Neural progenitor cell (in vitro differentiated cells): ENCODE results near the gene GNG12. TPM values are rescaled to one million over a fixed set of nuclear protein-coding genes. Genes with fewer than 3 reads are reported as not detected.

ENCODE experiments used
- DNase-seq: peaks from one replicate; pipeline ENCODE4 v3.0.0-alpha.2; 2016; ENCODE audit warnings: low spot score
- H2AFZ ChIP-seq: fragments of 200-600 bp; sonication (generic); replicated peaks from 2 replicates; pipeline ENCODE4 v1.6.1; 2016; ENCODE audit warnings: antibody characterized with exemption
- H3F3A ChIP-seq: fragments of 200-600 bp; sonication (generic); 2 replicates; pipeline ENCODE4 v1.6.1; 2016; ENCODE audit warnings: antibody characterized with exemption, low read depth
- H3K27ac ChIP-seq: fragments of 200-600 bp; sonication (generic); 2 replicates; pipeline ENCODE4 v1.5.1; 2016; ENCODE audit warnings: mild to moderate bottlenecking
- H3K27me3 ChIP-seq: fragments of 200-600 bp; sonication (generic); 2 replicates; pipeline ENCODE4 v1.6.1; 2016; ENCODE audit warnings: mild to moderate bottlenecking, moderate library complexity
- H3K36me3 ChIP-seq: fragments of 200-600 bp; sonication (generic); 2 replicates; pipeline ENCODE4 v1.5.1; 2016
- H3K4me1 ChIP-seq: fragments of 200-600 bp; sonication (generic); 2 replicates; pipeline ENCODE4 v1.6.1; 2016; ENCODE audit warnings: mixed run types
- H3K4me2 ChIP-seq: fragments of 200-600 bp; sonication (generic); 2 replicates; pipeline ENCODE4 v1.6.1; 2016
- H3K4me3 ChIP-seq: fragments of 200-600 bp; sonication (generic); 2 replicates; pipeline ENCODE4 v1.5.1; 2016
- H3K79me2 ChIP-seq: fragments of 200-600 bp; sonication (generic); 2 replicates; pipeline ENCODE4 v1.6.1; 2016; ENCODE audit warnings: low read depth
- H3K9ac ChIP-seq: fragments of 200-600 bp; sonication (generic); 2 replicates; pipeline ENCODE4 v1.6.1; 2016
- H3K9me3 ChIP-seq: fragments of 200-600 bp; sonication (generic); 2 replicates; pipeline ENCODE4 v1.5.1; 2016; ENCODE audit warnings: low read depth
- H4K20me1 ChIP-seq: fragments of 200-600 bp; sonication (generic); 2 replicates; pipeline ENCODE4 v1.6.1; 2016; ENCODE audit warnings: low read depth
- H3K27ac Mint-ChIP-seq: 3 replicates; pipeline ENCODE4 v1.8.0; 2021; ENCODE audit warnings: mixed read lengths
- H3K27me3 Mint-ChIP-seq: 2 replicates; pipeline ENCODE4 v1.8.0; 2022; ENCODE audit warnings: low read depth, mild to moderate bottlenecking, inconsistent platforms, moderate library complexity, mixed read lengths; ENCODE audit not compliant: insufficient read depth
- H3K36me3 Mint-ChIP-seq: 3 replicates; pipeline ENCODE4 v1.8.0; 2021; ENCODE audit warnings: mixed read lengths
- H3K4me1 Mint-ChIP-seq: 3 replicates; pipeline ENCODE4 v1.8.0; 2021; ENCODE audit warnings: mixed read lengths
- H3K4me3 Mint-ChIP-seq: 3 replicates; pipeline ENCODE4 v1.8.0; 2021; ENCODE audit warnings: mild to moderate bottlenecking, moderate library complexity, mixed read lengths
- H3K9me3 Mint-ChIP-seq: 3 replicates; pipeline ENCODE4 v1.8.0; 2020; ENCODE audit warnings: mixed read lengths
- CTCF ChIP-seq: fragments of 200-600 bp; sonication (generic); IDR thresholded peaks from 2 replicates; pipeline ENCODE4 v1.5.1; 2017; ENCODE audit warnings: antibody characterized with exemption, mild to moderate bottlenecking
- EZH2 ChIP-seq: fragments of 200-600 bp; sonication (generic); IDR thresholded peaks from 2 replicates; pipeline ENCODE4 v1.6.1; 2017; ENCODE audit warnings: antibody characterized with exemption, mild to moderate bottlenecking, moderate library complexity
- EZH2phosphoT487 ChIP-seq: fragments of 200-600 bp; sonication (generic); IDR thresholded peaks from 2 replicates; pipeline ENCODE4 v1.6.1; 2017; ENCODE audit warnings: antibody characterized with exemption
- total RNA-seq: library from RNA; depleted of rRNA; stranded (reverse); fragments of >200 nt; gene quantifications from 2 replicates; pipeline ENCODE4 v1.2.3, GENCODE V29; 2015; ENCODE audit warnings: low replicate concordance

Gene GNG12
- total RNA-seq, 1 donor from 2014 or later, result 44.5 TPM

- Histone ChIP-seq H3F3A (no peaks in the 10 kb centered on the region), H3K4me1 (peaks cover 19% of the 10 kb centered on the region), H3K9ac (no peak overlapping the region), H2AFZ (no peak overlapping the region), H3K36me3 (no peaks in the 10 kb centered on the region), H3K79me2 (no peaks in the 10 kb centered on the region), H3K4me3 (no peak overlapping the region), H4K20me1 (no peaks in the 10 kb centered on the region), H3K4me2 (no peak overlapping the region), H3K9me3 (no peaks in the 10 kb centered on the region), H3K27me3 (no peaks in the 10 kb centered on the region), H3K27ac (no peak overlapping the region)
- H3K4me3 Mint-ChIP-seq, result no peak overlapping the region
- no peak for DNase-seq
- H3K4me1 Mint-ChIP-seq, result peaks cover 9% of the 10 kb centered on the region
- H3K27ac Mint-ChIP-seq, result peak overlapping the region; percentile 26
- H3K36me3 Mint-ChIP-seq, result no peaks in the 10 kb centered on the region
- TF ChIP-seq EZH2phosphoT487 (no peak), CTCF (no peak), EZH2 (no peak)
- H3K27me3 Mint-ChIP-seq, result no peaks in the 10 kb centered on the region
- H3K9me3 Mint-ChIP-seq, result no peaks in the 10 kb centered on the region
Observed at GRCh38 chr1:67721112-67721511, 112.2 kb downstream of the GNG12 start.

- H3K9ac ChIP-seq, result no peak overlapping the region
- no peaks in the 10 kb centered on the region for H4K20me1 ChIP-seq
- no peaks in the 10 kb centered on the region for H3K27me3 Mint-ChIP-seq
- H3K4me2 ChIP-seq, result no peak overlapping the region
- no peak overlapping the region for H3K4me3 ChIP-seq
- no peaks in the 10 kb centered on the region for H3K9me3 ChIP-seq
- DNase-seq, result no peak
- no peaks in the 10 kb centered on the region for H3K9me3 Mint-ChIP-seq
- H3K27ac Mint-ChIP-seq, result no peak overlapping the region
- no peak for TF ChIP-seq EZH2phosphoT487
- no peak for TF ChIP-seq EZH2
- no peak for TF ChIP-seq CTCF
- H3K27me3 ChIP-seq, result no peaks in the 10 kb centered on the region
- H3K4me1 Mint-ChIP-seq, result peaks cover 12% of the 10 kb centered on the region
- H3K4me1 ChIP-seq, result peaks cover 23% of the 10 kb centered on the region
- H3K36me3 Mint-ChIP-seq, result no peaks in the 10 kb centered on the region
- no peaks in the 10 kb centered on the region for H3K79me2 ChIP-seq
- no peak overlapping the region for H3K4me3 Mint-ChIP-seq
- H3K27ac ChIP-seq, result no peak overlapping the region
- H2AFZ ChIP-seq, result no peak overlapping the region
- H3K36me3 ChIP-seq, result no peaks in the 10 kb centered on the region
- no peaks in the 10 kb centered on the region for H3F3A ChIP-seq
Observed at GRCh38 chr1:67719329-67720196, 113.7 kb downstream of the GNG12 start.

- H2AFZ ChIP-seq, result no peak overlapping the region
- no peak overlapping the region for H3K9ac ChIP-seq
- peaks cover 30% of the 10 kb centered on the region for H3K4me1 ChIP-seq
- no peaks in the 10 kb centered on the region for H4K20me1 ChIP-seq
- H3F3A ChIP-seq, result no peaks in the 10 kb centered on the region
- Mint-ChIP-seq H3K4me3 (no peak overlapping the region), H3K36me3 (no peaks in the 10 kb centered on the region), H3K4me1 (peaks cover 24% of the 10 kb centered on the region), H3K27me3 (peaks cover 1% of the 10 kb centered on the region), H3K27ac (no peak overlapping the region), H3K9me3 (no peaks in the 10 kb centered on the region)
- TF ChIP-seq EZH2, result no peak
- no peak for TF ChIP-seq CTCF
- TF ChIP-seq EZH2phosphoT487, result no peak
- H3K79me2 ChIP-seq, result no peaks in the 10 kb centered on the region
- H3K27me3 ChIP-seq, result no peaks in the 10 kb centered on the region
- H3K4me3 ChIP-seq, result no peak overlapping the region
- no peak for DNase-seq
- no peak overlapping the region for H3K4me2 ChIP-seq
- H3K36me3 ChIP-seq, result no peaks in the 10 kb centered on the region
- H3K9me3 ChIP-seq, result no peaks in the 10 kb centered on the region
- no peak overlapping the region for H3K27ac ChIP-seq
Observed at GRCh38 chr1:67717876-67718275, 115.4 kb downstream of the GNG12 start.
